Neural cell (in vitro differentiated cells): ENCODE measurements around the gene ARHGEF26. TPM values are rescaled to one million over a fixed set of nuclear protein-coding genes. Genes with fewer than 3 reads are reported as not detected.

ENCODE experiments used
- H2AFZ ChIP-seq: fragments of 200-600, 300-800 bp; sonication (generic), shearing (Covaris generic); 2 replicates; pipeline ENCODE4 v1.6.0; 2014; ENCODE audit warnings: low read depth, mild to moderate bottlenecking, antibody characterized with exemption, low read length, moderate library complexity
- H3F3A ChIP-seq: fragments of 200-600 bp; shearing (Covaris generic); 2 replicates; pipeline ENCODE4 v1.6.1; 2016; ENCODE audit warnings: mild to moderate bottlenecking, moderate library complexity, mixed read lengths, antibody characterized with exemption, low read length; ENCODE audit not compliant: insufficient read depth, poor library complexity, severe bottlenecking
- H3K27ac ChIP-seq: fragments of 200-600, 300-800 bp; sonication (generic), shearing (Covaris generic); 2 replicates; pipeline ENCODE4 v1.5.1; 2014; ENCODE audit warnings: mild to moderate bottlenecking, low read length, moderate library complexity
- H3K27me3 ChIP-seq: fragments of 300-800, 200-600 bp; sonication (generic), shearing (Covaris generic); 2 replicates; pipeline ENCODE4 v1.6.0; 2014; ENCODE audit warnings: mild to moderate bottlenecking, low read depth, low read length, moderate library complexity; ENCODE audit not compliant: insufficient read depth
- H3K36me3 ChIP-seq: fragments of 300-800, 200-600 bp; sonication (generic), shearing (Covaris generic); 2 replicates; pipeline ENCODE4 v1.5.1; 2014; ENCODE audit warnings: mild to moderate bottlenecking, antibody characterized with exemption, low read length, moderate library complexity; ENCODE audit not compliant: insufficient read depth
- H3K4me2 ChIP-seq: fragments of 300-800, 200-600 bp; sonication (generic), shearing (Covaris generic); 2 replicates; pipeline ENCODE4 v1.6.0; 2014; ENCODE audit warnings: mild to moderate bottlenecking, low read length
- H3K4me3 ChIP-seq: fragments of 300-800, 200-600 bp; sonication (generic), shearing (Covaris generic); 2 replicates; pipeline ENCODE4 v1.5.1; 2014; ENCODE audit warnings: mild to moderate bottlenecking, low read length, moderate library complexity
- H3K79me2 ChIP-seq: fragments of 200-600 bp; shearing (Covaris generic); replicated peaks from 2 replicates; pipeline ENCODE4 v1.6.0; 2014; ENCODE audit warnings: mild to moderate bottlenecking, low read length, moderate library complexity; ENCODE audit not compliant: insufficient read depth
- H3K9ac ChIP-seq: fragments of 300-800, 200-600 bp; sonication (generic), shearing (Covaris generic); 2 replicates; pipeline ENCODE4 v1.6.1; 2016; ENCODE audit warnings: mild to moderate bottlenecking, low read length, mixed read lengths
- H3K9me2 ChIP-seq: fragments of 200-600 bp; shearing (Covaris generic); 2 replicates; pipeline ENCODE4 v1.6.1; 2016; ENCODE audit warnings: mild to moderate bottlenecking, low read length, mixed read lengths; ENCODE audit not compliant: insufficient read depth
- H3K9me3 ChIP-seq: fragments of 200-600, 300-800 bp; sonication (generic), shearing (Covaris generic); 2 replicates; pipeline ENCODE4 v1.6.1; 2016; ENCODE audit warnings: mild to moderate bottlenecking, mixed run types, low read length, moderate library complexity, mixed read lengths
- H4K20me1 ChIP-seq: fragments of 200-600 bp; shearing (Covaris generic); 2 replicates; pipeline ENCODE4 v1.6.1; 2016; ENCODE audit warnings: mild to moderate bottlenecking, mixed run types; ENCODE audit not compliant: insufficient read depth
- EP300 ChIP-seq: fragments of 450-650 bp; conservative IDR thresholded peaks from 2 replicates; pipeline ENCODE4 v1.6.1; 2014; ENCODE audit warnings: antibody characterized with exemption, mild to moderate bottlenecking, moderate library complexity; ENCODE audit not compliant: poor library complexity, severe bottlenecking
- EZH2 ChIP-seq: fragments of 200-600, 300-800 bp; shearing (Covaris generic), sonication (generic); IDR thresholded peaks from 2 replicates; pipeline ENCODE4 v1.6.1; 2014; ENCODE audit warnings: antibody characterized with exemption, low read length, borderline replicate concordance, mild to moderate bottlenecking; ENCODE audit not compliant: insufficient read depth, poor library complexity, severe bottlenecking
- MXI1 ChIP-seq: fragments of 450-650 bp; conservative IDR thresholded peaks from 2 replicates; pipeline ENCODE4 v1.6.1; 2014; ENCODE audit warnings: antibody characterized with exemption, mild to moderate bottlenecking; ENCODE audit not compliant: poor library complexity, severe bottlenecking
- POLR2AphosphoS5 ChIP-seq: IDR thresholded peaks from 2 replicates; pipeline ENCODE4 v1.6.1; 2012
- RAD21 ChIP-seq: fragments of 450-650 bp; conservative IDR thresholded peaks from 2 replicates; pipeline ENCODE4 v1.6.1; 2014; ENCODE audit warnings: antibody characterized with exemption, mild to moderate bottlenecking, moderate library complexity
- SMC3 ChIP-seq: fragments of 450-650 bp; conservative IDR thresholded peaks from 2 replicates; pipeline ENCODE4 v1.6.1; 2014; ENCODE audit warnings: antibody characterized with exemption, mild to moderate bottlenecking, moderate library complexity; ENCODE audit not compliant: poor library complexity
- TAF1 ChIP-seq: IDR thresholded peaks from 2 replicates; pipeline ENCODE4 v1.6.1; 2012; ENCODE audit warnings: low read depth
- polyA plus RNA-seq: library from polyadenylated mRNA; depleted of rRNA; stranded (reverse); fragments of >200 nt; gene quantifications from 2 replicates; pipeline ENCODE4 v1.2.3, GENCODE V29; 2014
- TF ChIP-seq, protein P1 (sequence below): IDR thresholded peaks from 2 replicates; pipeline ENCODE4 v1.6.1; 2012; ENCODE audit warnings: borderline replicate concordance
- TF ChIP-seq, protein P2 (sequence below): fragments of 450-650 bp; IDR thresholded peaks from 2 replicates; pipeline ENCODE4 v1.5.1; 2014; ENCODE audit warnings: antibody characterized with exemption, mild to moderate bottlenecking, moderate library complexity; ENCODE audit not compliant: poor library complexity, severe bottlenecking

ARHGEF26 gene
- polyA plus RNA-seq, 1 donor from 2014 or later: 5.7 TPM

DNA sequence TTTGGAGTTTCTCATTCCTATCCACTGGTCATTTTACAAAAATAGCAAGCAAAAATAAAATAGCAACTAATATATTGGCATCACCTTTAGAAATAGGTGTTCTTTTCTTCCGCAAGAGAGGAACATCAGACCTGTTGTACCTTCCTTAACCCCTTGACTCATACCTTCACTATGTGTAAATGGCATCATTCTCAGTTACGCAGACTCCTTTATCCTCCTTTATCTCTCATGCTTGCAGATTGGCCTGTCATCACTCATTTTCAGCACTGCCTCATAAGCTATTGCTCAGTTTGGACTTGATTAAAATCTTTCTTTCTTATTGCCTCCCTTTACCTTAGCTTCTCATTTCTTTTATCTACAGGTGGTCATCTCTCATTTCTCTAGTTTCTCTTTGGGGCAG, 21.4 kb downstream of the ARHGEF26 start:
- H3K27me3 ChIP-seq: no peaks in the 10 kb centered on the region
- no peak overlapping the region for H3K9ac ChIP-seq
- H3K9me2 ChIP-seq: no peaks in the 10 kb centered on the region
- TF ChIP-seq EP300 (no peak), TAF1 (no peak), POLR2AphosphoS5 (no peak), RAD21 (no peak), EZH2 (no peak), MXI1 (no peak), SMC3 (no peak)
- TF ChIP-seq, protein P1, sequence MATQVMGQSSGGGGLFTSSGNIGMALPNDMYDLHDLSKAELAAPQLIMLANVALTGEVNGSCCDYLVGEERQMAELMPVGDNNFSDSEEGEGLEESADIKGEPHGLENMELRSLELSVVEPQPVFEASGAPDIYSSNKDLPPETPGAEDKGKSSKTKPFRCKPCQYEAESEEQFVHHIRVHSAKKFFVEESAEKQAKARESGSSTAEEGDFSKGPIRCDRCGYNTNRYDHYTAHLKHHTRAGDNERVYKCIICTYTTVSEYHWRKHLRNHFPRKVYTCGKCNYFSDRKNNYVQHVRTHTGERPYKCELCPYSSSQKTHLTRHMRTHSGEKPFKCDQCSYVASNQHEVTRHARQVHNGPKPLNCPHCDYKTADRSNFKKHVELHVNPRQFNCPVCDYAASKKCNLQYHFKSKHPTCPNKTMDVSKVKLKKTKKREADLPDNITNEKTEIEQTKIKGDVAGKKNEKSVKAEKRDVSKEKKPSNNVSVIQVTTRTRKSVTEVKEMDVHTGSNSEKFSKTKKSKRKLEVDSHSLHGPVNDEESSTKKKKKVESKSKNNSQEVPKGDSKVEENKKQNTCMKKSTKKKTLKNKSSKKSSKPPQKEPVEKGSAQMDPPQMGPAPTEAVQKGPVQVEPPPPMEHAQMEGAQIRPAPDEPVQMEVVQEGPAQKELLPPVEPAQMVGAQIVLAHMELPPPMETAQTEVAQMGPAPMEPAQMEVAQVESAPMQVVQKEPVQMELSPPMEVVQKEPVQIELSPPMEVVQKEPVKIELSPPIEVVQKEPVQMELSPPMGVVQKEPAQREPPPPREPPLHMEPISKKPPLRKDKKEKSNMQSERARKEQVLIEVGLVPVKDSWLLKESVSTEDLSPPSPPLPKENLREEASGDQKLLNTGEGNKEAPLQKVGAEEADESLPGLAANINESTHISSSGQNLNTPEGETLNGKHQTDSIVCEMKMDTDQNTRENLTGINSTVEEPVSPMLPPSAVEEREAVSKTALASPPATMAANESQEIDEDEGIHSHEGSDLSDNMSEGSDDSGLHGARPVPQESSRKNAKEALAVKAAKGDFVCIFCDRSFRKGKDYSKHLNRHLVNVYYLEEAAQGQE: no peak
- TF ChIP-seq, protein P2, sequence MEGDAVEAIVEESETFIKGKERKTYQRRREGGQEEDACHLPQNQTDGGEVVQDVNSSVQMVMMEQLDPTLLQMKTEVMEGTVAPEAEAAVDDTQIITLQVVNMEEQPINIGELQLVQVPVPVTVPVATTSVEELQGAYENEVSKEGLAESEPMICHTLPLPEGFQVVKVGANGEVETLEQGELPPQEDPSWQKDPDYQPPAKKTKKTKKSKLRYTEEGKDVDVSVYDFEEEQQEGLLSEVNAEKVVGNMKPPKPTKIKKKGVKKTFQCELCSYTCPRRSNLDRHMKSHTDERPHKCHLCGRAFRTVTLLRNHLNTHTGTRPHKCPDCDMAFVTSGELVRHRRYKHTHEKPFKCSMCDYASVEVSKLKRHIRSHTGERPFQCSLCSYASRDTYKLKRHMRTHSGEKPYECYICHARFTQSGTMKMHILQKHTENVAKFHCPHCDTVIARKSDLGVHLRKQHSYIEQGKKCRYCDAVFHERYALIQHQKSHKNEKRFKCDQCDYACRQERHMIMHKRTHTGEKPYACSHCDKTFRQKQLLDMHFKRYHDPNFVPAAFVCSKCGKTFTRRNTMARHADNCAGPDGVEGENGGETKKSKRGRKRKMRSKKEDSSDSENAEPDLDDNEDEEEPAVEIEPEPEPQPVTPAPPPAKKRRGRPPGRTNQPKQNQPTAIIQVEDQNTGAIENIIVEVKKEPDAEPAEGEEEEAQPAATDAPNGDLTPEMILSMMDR: no peak
- no peaks in the 10 kb centered on the region for H3K36me3 ChIP-seq
- H3K9me3 ChIP-seq: no peaks in the 10 kb centered on the region
- no peaks in the 10 kb centered on the region for H3K79me2 ChIP-seq
- H3K4me2 ChIP-seq: no peak overlapping the region
- no peak overlapping the region for H3K4me3 ChIP-seq
- no peaks in the 10 kb centered on the region for H3F3A ChIP-seq
- no peak overlapping the region for H2AFZ ChIP-seq
- no peaks in the 10 kb centered on the region for H4K20me1 ChIP-seq
- H3K27ac ChIP-seq: no peak overlapping the region

DNA sequence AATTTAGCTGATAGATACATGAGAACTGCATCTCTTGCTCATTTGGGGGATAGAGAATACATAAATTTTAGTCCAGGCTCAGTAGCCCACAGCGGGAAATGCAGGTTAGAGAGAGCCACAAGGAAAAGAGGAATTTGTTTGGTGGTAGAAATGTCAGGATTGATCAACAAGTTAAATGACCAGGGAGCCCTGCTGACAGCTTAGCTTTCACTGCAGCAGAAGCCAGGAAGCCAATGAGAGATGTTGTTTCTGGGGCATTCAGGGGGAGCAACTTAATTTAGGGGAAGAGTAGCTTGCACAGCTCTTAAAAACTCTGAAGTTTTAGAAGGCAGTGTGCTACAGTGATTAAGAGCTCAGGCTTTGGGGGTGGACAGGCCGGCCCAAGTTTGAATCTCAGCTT, 22.7 kb downstream of the ARHGEF26 start:
- Histone ChIP-seq H3F3A (no peaks in the 10 kb centered on the region), H3K79me2 (no peaks in the 10 kb centered on the region), H3K36me3 (no peaks in the 10 kb centered on the region), H3K27me3 (no peaks in the 10 kb centered on the region), H2AFZ (no peak overlapping the region), H3K9ac (no peak overlapping the region), H3K9me3 (no peaks in the 10 kb centered on the region), H3K4me2 (no peak overlapping the region), H3K27ac (no peak overlapping the region), H3K4me3 (no peak overlapping the region), H3K9me2 (no peaks in the 10 kb centered on the region), H4K20me1 (no peaks in the 10 kb centered on the region)
- TF ChIP-seq EZH2: no peak
- no peak for TF ChIP-seq POLR2AphosphoS5
- no peak for TF ChIP-seq EP300
- TF ChIP-seq TAF1: no peak
- TF ChIP-seq SMC3: no peak
- no peak for TF ChIP-seq MXI1
- TF ChIP-seq, protein P1: no peak
- TF ChIP-seq, protein P2: no peak
- no peak for TF ChIP-seq RAD21
